Measurements from ENCODE around the gene ITGB2.

The ITGB2 gene

DNA sequence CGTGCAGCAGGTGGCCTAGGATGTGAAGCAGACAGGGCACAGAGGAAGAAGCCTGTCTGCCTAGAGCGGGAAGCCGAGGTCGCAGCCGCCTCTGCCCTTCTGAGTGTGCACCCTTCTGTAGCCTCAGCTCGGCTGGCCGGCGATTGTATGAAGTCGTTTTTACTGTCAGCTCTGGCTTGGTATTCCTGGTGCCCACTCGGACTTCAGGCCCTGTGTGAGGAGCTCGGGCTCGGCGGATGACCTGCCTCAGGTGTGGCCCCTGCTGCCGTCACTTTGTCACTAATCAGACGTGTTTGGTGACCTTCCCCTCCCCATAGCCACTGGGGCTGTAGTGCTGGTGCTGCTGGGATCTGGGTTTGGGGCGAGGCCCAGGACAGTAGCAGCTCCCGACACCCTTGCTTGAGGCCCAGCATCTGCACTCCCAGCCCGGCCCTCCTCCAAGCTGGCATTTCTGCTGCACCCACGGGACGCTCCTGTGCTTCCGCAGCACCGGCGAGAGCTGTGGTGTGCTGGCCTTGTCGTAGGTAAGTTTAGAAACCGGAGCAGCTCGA lies 37.3 kb upstream of the ITGB2 start:
- TF ChIP-seq, protein P1, sequence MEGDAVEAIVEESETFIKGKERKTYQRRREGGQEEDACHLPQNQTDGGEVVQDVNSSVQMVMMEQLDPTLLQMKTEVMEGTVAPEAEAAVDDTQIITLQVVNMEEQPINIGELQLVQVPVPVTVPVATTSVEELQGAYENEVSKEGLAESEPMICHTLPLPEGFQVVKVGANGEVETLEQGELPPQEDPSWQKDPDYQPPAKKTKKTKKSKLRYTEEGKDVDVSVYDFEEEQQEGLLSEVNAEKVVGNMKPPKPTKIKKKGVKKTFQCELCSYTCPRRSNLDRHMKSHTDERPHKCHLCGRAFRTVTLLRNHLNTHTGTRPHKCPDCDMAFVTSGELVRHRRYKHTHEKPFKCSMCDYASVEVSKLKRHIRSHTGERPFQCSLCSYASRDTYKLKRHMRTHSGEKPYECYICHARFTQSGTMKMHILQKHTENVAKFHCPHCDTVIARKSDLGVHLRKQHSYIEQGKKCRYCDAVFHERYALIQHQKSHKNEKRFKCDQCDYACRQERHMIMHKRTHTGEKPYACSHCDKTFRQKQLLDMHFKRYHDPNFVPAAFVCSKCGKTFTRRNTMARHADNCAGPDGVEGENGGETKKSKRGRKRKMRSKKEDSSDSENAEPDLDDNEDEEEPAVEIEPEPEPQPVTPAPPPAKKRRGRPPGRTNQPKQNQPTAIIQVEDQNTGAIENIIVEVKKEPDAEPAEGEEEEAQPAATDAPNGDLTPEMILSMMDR (conservative IDR thresholded peaks at IDR 0.05; ENCODE audit: low read length): no peak
- DNase-seq (ENCODE audit: low read depth): no peak
- no peak overlapping the region for H3K4me3 ChIP-seq (ENCODE audit: low read length)

DNA sequence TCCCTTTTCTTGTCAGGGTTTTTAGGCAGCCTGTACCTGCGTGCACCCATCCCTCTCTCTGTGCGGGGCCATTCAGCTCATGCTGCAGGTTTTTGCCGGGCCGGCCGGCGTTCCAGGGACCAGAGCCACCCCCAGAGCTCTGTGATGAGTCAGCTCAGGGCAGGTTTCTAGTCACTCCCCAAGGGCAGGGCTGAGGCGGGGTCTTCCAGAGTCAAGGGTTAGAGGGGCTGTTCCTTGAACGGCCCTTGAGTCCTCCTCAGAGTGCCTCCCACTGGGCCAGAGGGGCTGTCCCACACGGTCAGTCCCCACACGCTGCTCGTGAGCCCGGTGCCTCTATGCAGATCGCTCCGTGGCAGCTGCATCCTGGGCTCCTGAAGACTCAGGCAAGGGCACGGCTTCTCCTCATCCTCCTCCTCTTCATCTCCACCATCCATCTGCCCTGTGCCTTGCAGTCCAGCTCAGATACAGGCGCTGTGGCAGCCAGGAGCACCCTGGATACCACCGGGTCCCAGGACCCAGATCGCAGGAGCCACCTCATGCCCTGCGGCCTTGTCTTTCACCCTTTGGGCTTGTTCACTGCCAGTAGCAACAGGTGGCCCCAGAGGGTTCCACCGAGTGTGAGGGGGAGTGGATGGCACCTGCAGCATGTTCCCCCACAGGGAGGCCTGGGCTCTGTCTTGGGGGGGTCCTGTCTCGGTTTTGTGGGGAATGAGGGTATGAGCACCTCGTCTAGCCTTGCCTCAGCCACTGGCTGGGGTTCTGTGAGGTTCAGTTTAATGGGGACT lies 36.5 kb upstream of the ITGB2 start:
- TF ChIP-seq, protein P1 (conservative IDR thresholded peaks at IDR 0.05; ENCODE audit: low read length): no peak
- DNase-seq (ENCODE audit: low read depth): no peak
- no peak overlapping the region for H3K4me3 ChIP-seq (ENCODE audit: low read length)

DNA sequence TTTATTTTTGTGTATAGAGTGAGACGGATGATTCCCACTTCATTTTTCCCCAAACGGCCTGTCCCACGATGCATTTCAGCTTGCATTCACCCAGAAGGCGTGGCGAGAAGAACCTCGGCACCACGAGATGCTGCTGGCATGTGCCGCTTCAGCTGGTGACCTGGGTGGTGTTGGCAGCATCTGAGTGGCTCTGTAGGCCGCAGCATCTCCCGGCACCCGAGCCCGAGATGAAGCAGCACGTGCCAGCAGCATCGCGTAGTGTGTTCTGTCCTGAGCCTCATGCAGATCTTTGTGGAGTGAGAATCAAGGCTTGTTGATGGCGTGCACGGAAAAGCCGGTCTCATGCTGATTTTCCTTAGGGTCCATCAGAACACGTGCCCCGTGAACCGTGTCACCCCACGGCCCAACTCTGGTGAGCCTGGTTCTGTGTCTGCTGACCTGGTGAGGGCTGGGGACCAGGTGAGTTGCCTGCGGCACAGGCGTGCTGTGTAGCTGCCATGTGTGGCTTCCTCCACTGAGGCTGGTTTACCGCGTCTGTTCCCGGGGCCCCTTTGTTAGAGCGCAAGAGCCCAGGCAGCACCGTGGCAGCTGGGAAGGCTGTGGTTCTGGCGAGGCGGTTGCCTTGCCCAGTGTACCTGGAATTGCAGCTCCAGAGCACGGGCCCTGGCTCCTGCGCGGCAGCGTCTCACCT lies 35.8 kb upstream of the ITGB2 start:
- DNase-seq (ENCODE audit: low read depth): no peak
- no peak overlapping the region for H3K4me3 ChIP-seq (ENCODE audit: low read length)
- TF ChIP-seq, protein P1 (conservative IDR thresholded peaks at IDR 0.05; ENCODE audit: low read length): no peak

- DNase-seq (ENCODE audit: low read depth): no peak
- TF ChIP-seq, protein P1 (conservative IDR thresholded peaks at IDR 0.05; ENCODE audit: low read length): no peak
- no peak overlapping the region for H3K4me3 ChIP-seq (ENCODE audit: low read length)
Measured at GRCh38 chr21:44955798-44956175, 35.1 kb upstream of the ITGB2 start.

GRCh38 chr21:44955141-44955797 lies 34.6 kb upstream of the ITGB2 start:
- no peak for DNase-seq (ENCODE audit: low read depth)
- TF ChIP-seq, protein P1 (conservative IDR thresholded peaks at IDR 0.05; ENCODE audit: low read length): no peak
- no peak overlapping the region for H3K4me3 ChIP-seq (ENCODE audit: low read length)

- DNase-seq (ENCODE audit: low read depth): no peak
- TF ChIP-seq, protein P1 (conservative IDR thresholded peaks at IDR 0.05; ENCODE audit: low read length): no peak
- H3K4me3 ChIP-seq (ENCODE audit: low read length): no peak overlapping the region
Measured at GRCh38 chr21:44954281-44954771, 33.6 kb upstream of the ITGB2 start.

Data from AG10803 (cell line).